SK-N-DZ (cell line): ENCODE results near the gene PARP1.
"Not testable (repeated sequence)": the region's sequence is repeated elsewhere in the genome, so short reads cannot be mapped to it uniquely, and the experiment has no call there.

Experiments
- DNase-seq: peaks from one replicate; pipeline ENCODE4 v3.0.0-alpha.2; 2015; ENCODE audit warnings: low spot score

Gene PARP1

DNA sequence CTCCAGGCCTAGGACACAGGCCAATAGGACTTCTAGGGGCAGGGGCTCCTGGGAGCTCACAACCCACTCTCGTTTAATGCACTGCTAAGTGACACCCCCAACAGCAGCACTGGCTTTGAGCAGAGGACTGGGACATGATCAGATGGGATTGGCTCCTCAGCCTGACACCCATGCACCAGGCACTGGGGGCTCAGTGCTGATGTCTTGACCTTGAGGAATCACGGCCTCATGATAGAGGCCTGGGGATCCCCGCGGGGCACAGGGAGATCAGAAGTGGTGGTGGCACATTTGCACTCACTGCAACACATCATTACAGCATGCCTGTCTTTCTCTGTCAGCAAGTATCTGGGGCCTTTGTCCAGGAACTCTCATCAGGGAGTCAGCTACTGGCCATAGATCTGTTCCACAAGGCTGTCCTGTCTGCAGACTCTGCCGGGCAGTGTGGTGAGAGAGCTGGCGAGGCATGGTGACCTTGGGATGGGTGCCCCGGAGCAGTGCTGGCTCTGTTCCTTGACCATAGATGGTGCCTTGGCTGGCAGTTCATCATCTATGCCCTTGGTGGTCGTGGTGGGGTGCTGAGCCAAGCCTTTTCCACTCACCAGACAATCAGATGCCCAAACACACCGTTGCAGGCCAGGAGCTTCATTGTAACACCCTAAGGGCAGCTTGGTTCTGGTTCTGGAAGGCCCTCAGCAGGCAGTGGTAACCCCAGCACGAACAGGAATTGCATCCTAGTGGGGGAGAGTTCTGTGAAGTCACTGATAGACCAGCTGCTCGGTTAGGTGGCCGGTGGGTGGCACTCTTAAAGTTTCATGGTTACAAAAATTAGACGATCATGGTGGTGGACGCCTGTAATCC, 22.2 kb upstream of the PARP1 start:
- DNase-seq: no peak

DNA sequence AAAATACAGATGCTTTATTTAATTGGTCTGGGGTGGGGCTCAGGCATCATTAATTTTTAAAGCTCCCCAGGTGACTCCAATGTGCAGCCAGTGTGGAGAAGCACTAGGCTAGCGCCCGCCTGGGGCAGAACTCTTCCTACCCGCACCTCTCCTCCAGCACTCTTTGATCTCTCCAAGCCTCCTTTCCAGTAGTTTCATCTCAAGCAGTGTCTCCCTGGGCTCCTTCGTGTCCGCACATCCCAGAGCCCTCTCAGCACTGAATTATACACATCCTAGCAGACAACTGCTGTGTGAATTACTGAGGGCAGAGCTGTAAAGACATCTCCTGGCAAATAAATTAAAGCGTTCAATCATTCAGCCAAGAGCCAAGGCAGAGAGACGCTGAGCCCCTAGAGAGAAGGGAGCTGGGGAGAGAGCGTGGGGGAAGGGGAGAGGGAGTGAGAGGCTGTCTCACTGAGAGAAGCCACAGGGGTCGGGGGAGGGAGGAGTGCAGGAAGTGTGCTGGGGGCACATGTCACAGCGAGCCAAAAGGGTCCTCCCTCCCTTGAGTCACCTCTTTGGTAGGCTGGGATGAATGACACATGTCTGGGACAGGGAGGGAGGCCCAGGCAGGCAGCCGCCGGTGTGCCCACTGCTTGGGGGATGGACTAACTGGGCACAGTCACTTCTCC, 21.0 kb upstream of the PARP1 start:
- no peak for DNase-seq

DNA sequence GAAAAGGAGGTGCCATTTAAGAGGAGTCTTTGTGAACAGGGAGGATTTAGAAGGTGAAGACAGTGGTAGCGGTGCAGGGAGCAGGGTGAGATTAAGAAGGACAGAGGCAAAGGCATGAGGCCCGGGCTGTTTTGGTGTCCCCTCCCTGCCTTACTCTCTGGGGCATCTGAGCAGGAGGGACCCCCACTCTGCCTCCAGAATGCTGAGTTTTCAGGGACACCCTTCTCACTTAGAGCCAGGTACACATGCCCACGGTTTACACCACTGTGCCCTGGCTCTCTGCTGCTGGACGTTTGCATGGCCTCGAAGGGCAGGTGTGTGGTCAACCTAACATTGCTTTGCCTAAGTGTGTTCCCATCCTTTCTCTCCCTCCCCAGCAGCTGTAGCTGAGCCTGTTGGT, 20.5 kb upstream of the PARP1 start:
- no peak for DNase-seq

DNA sequence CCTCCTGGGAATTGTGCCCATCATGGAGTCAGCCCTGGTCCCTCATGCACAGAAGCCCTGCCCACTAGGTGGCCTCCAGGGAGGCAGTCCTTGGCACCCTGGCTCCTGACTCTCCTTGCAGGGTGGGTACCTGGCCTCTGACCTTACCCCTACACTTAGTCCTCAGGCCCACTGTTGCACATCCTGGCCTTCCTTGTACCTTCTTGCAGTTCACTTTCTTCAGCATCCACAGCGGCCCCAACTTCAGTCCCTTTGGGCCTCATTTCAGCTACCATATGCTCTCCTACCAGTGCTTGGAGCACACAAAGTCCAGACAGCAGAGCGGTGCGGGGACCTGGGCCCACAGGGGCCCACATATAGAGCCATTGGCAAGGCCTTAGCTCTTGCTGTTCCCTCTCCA, 19.2 kb upstream of the PARP1 start:
- DNase-seq: no peak

DNA sequence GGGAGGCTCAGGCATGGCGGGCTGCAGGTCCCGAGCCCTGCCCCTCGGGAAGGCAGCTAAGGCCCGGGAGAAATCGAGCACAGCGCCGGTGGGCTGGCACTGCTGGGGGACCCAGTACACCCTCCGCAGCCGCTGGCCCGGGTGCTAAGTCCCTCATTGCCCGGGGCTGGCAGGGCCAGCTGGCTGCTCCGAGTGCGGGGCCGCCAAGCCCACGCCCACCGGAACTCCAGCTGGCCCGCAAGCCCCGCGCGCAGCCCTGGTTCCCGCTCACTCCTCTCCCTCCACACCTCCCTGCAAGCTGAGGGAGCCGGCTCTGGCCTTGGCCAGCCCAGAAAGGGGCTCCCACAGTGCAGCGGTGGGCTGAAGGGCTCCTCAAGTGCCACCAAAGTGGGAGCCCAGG, 18.5 kb upstream of the PARP1 start:
- DNase-seq: not testable (repeated sequence)

DNA sequence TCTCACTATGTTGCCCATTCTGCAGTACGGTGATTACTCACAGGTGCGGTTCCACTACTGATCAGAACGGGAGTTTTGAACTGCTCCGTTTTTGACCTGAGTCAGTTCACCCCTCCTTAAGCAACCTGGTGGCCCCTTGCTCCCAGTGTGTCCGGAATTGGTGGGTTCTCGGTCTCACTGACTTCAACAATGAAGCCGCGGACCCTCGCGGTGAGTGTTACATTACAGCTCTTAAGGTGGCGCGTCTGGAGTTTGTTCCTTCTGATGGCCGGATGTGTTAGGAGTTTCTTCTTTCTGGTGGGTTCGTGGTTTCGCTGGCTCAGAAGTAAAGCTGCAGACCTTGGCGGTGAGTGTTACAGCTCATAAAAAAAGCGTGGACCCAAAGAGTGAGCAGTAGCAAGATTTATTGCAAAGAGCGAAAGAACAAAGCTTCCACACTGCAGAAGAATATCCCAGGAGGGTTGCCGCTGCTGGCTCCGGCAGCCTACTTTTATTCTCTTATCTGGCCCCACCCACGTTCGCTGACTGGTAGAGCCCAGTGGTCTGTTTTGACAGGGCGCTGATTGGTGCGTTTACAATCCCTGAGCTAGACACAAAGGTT, 17.6 kb upstream of the PARP1 start:
- DNase-seq: no peak

DNA sequence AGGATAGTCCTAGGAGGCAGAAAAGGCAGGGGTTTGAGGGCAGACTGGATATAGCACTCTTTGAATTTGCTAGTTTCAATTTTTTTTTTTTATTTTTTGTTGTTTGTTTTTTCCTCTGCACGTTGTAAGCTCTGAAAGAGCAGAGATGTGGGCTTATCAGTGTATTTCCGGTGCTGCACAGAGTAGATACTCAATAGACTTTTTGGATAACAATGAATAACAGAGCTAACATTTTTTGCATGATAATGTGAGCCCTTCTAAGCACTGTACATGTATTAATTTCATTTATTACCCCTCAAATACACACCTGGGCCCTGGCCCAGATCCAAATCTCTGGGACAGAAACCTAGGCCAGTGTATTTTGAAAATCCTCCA, 17.1 kb upstream of the PARP1 start:
- DNase-seq: no peak

DNA sequence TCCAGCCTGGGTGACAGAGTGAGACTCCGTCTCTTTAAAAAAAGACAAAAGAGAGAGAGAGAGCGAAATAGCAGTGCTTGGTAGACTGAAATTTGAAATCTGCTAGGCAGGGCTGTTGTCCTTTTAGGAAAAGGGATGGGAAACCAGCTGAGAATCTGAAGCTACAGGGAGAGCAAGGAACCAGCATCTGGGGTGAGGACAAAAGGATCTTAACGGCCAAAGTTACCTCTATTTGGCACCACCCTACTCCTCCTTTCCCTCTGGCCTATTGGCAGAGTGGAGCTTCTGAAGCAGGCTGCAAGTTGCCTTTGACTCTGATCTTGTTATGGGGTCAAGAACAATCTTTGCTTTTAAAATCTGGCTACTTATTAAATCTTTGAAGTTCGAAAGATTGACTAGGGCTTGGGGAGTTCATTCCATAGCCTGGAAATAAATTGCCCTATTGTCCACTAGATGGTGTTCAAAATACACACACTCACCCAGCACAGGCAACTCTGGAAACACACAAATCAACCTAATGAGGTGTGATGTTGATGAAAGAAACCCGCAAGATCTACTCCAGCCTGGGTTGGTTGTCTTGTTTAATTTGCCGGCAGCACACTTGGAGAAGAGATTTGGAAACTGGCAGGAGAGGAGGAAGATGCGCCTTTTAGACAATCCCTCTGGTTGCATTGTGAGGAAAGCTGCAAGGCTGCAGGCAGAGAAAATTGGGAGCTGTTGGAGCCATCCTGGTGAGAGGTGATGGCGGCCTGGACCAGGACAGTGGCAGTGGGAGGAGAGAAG, 16.5 kb upstream of the PARP1 start:
- peak; percentile 55 for DNase-seq

DNA sequence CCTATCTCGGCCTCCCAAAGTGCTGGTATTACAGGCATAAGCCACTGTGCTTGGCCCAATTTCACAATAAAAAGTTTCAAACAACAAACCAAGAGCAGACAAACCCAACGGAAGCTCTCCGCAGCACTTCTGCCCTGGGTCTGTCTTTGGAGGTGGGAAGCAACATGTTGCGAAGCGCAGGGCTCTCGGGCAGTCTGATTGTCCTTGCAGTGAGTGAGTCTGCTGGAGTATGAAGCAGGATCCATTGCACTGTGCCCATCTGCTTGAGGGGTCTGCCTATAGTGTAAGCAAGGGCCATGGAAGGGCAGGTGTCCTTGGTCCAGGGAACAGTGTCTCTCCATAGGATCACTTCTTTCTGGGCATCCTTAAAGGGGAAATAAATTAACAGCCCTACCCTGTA, 14.6 kb upstream of the PARP1 start:
- DNase-seq: no peak

DNA sequence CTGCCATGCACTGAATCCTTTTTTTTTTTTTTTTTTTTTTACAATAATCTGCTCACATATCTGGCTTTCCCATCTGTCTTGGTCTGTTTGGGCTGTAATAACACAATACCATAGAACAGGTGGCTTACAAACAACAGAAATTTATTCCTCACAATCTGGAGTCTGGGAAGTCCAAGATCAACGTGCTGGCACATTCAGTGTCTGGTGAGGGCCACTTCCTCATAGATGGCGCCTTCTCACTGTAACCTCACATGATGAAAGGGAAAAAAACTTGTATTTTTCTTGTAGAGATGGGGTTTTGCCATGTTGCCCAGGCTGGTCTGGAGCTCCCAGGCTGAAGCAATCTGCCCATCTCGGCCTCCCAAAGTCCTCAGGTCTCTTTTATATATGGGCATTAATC, 13.0 kb upstream of the PARP1 start:
- no peak for DNase-seq

DNA sequence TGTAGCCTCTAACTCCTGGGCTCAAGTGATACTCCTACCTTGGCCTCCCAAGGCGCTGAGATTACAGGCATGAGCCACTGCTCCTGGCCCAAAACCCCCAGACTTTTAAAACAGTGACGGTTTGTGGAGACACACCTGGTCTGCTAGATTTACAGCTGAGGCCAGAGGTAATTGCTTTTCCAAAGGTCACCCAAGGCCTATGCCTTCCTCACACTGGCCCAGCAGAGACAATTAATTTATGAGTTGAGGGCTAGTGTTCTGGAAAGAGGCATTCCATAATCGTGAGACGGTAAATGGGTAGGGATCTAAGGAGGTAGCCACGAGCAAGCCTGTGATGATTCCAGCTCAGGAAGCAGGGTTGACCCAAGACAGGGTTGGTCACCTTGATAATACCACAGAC, 12.4 kb upstream of the PARP1 start:
- no peak for DNase-seq

DNA sequence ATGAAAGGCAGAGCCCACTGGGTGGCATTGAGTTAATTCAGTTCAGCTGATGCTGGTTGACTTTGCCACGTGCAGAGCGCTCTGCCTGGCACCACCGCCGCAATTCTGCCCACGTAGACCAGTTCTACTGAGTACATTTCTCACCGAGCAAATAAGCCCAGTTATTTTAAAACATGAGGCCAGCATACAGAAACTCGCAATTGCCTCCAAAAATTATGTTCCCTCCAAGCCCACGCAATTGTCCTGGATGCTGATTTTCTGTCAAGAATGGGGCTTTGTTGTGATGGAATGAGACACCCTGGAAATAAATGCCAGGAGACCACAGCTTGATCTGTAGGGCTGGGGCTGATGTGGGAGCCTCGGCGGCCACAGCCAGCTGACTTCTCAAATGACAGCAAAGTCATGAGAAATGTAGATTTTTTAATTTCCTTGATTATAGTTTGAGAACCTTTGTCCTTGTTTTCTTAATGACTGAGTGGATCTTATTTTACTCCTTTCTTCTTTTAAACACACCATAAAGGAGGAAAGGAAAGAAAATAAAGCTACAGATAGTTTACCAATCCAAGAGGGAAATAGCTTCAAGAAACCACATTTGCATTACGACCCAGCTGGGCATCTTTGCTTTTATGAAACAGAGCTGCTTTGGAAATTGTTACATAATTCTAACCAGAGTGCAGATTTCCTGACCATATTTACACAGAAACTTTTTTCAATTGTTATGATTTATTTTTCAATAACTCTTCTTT, 11.6 kb upstream of the PARP1 start:
- DNase-seq: no peak

DNA sequence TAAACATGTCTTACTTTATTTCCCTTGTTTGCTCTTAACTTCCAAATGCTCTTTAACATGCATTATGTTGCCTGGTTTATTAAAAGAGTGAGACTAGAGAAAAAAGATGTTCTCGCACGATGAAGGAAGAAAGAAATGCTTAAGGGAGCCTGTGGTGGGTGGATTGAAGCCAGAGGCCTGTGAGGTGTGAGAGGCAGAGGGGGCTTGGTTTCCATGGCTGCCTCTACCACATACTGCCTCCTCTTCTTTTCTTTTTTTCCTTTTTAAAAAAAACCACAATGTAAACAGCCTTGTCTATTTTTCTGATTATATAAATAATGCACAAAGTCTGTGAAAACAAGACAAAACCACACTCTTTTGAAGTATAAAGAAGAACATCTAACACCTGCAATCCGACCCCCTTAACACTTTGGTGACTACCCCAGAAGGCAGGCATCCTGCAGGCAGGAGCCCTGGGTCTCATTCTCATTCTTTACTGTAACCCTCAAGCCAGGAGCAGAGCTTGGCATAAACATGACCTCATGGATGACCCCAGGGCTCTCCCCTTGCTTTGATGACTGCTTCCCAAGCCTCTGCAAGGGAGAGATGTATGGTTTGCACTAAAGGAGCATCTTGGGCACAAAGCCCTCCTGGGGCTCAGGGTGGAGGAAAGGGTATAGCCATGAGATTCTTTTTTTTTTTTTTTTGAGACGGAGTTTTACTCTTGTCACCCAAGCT, 10.1 kb upstream of the PARP1 start:
- no peak for DNase-seq

DNA sequence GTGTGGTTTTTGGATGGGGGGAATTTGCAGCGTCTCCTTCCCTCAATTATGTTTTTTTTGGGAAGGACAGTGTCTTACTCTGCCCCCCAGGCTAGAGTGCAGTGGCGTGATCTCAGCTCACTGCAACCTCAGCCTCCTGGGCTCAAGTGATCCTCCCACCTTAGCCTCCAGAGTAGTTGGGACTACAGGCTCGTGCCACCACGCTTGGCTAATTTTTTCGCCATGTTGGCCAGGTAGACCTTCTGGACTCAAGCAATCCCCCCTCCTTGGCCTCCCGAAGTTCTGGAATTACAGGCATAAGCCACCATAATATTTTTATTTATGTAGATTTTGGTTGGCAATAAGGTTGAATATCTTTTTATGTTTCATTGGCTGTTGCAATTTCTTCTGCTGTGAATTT, 9.5 kb upstream of the PARP1 start:
- DNase-seq: no peak

DNA sequence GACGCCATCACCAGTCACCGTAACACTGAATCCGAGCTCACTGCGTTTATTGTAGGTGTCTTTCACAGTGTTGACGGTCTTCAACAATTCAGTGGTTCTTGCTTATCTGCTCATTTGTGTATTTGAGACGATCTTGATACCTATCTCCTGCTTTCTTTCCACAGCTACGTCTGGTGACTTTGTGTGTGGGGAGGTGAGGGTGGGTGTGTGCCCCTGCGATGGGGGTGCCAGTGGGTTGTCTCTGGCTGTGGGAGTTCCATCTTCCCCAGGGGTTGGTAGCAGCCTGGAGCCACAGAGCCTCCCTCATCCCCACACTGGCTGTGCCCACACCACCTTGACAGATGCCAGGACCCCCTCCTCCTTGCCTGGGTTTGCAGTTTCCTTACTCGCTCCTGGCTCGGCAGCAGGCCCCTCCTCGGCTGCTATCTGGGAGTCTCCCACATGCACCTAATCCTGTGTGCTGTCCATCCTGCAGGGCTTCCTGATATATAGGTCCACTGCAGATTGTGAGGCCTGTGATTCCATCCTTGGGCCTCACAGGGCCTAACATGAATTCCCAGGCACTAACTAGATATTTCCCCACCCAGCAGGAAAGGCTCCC, 6.3 kb upstream of the PARP1 start:
- DNase-seq: no peak

DNA sequence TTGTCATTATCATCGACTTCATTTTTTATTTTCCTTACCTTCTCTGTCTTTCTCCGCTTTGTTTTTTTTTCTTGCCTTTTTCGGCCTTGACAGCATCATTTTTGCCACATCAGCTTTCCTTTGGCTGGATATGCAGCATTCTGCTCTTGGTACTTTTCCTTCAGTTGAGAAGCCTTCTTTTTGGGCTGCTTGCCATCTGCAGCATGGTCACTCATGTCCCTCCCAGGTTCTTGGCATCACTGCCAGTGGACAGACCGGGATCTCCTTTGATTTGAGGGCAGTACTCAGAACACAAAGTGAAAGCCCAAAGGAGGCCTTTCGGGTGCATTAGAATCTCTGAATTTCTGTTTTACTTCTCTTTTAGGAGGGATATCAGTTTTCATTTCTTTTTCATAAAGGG, 3.7 kb upstream of the PARP1 start:
- DNase-seq: no peak

DNA sequence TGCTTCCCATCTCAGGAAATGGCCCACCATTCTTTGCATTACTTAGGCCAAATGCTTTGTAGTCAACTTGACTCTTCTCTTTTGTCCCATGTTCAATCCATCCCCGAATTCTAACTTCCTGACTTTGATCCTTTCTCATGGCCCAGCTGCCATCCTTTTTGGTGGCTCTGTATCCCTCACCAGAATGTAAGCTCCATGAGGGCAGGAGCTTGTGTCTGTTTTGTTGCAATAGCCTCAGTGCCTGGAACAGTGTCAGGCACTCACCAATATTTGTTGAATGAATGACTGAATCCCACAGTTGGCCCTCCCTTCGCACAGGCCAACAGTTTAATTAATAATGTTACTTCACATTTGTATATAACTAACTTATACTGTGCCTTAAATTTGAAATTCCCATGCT, 3.1 kb upstream of the PARP1 start:
- no peak for DNase-seq

DNA sequence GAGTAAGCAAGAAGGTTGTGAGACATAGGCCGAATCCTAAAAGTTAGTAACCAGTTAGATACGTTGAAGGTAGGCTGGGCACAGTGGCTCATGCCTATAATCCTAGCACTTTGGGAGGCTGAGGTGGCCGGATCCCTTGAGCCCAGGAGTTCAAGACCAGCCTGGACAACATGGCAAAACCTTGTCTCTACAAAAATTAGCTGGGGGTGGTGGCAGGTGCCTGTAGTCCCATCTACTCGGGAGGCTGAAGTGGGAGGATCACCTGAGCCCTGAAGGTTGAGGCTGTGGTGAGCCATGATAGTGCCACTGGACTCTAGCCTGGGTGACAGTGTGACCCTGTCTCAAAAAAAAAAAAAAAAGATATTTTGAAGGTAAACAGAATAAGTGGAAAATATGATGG, 1.5 kb upstream of the PARP1 start:
- DNase-seq: no peak

DNA sequence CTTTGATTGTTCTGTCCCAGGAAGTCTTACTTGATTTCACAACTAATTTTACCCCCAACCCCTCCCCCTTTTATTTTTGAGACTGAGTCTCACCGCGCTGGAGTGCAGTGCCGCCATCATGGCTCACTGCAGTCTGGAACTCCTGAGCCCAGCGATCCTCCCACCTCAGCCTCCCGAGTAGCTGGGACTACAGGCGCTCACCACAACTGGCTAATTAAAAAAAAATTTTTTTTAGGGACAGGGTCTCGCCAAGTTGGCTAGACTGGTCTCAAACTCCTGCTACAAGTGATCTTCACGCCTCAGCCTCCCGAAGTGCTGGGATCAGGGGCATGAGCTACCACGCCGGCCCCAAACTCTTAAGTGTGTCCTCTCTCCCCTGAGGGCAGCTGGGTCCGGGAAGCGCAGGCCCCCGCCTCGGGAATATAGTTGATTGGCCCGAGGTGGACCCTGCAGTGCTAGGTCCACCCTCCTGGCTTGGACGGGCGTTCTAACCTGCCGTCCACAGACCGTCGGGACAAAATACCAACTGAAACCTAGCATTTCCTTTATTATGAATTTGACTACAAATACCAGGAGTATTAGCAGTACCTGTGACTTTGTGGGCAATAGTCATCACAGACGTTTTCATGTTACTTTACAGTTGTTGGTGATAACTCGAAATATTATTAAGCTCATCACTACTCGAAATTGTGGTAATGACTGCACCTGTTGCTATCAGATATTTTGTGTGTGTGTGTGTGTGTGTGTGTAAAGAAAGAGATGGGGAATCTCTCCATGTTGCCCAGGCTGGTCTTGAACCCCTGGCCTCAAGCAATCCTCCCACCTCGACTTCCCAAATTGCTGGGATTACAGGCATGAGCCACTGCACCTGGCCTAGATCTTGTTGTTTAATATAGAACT, 642 bp upstream of the PARP1 start:
- no peak for DNase-seq

DNA sequence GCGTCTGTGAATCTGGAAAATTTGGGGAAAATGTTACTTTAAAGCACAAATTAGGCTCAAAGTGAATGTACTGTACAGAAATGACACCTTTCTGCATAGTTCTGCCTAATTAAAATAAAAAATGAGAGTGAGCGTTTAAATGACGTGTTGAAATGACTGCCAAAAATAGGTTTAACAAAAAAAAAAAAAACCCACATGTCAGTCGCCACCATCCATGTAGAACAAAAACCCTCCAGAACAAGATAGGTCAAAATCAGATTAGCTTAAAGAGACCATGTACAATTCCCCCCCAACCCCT, 745 bp downstream of the PARP1 start:
- DNase-seq: no peak
